ENCODE results near the gene RELN.

The RELN gene

GRCh38 chr7:103445228-103446048, 544.0 kb downstream of the RELN start:
- no peak for DNase-seq

GRCh38 chr7:103439661-103440060, 549.8 kb downstream of the RELN start:
- no peak for DNase-seq

- no peak for DNase-seq
Observed at GRCh38 chr7:103437623-103438022, 551.8 kb downstream of the RELN start.

GRCh38 chr7:103432712-103433111, 556.7 kb downstream of the RELN start:
- DNase-seq: no peak

- no peak for DNase-seq
Observed at GRCh38 chr7:103425177-103425576, 564.3 kb downstream of the RELN start.

GRCh38 chr7:103423467-103424179, 565.8 kb downstream of the RELN start:
- no peak for DNase-seq
